ENCODE measurements around the gene ATG4C. TPM values are rescaled to one million over a fixed set of nuclear protein-coding genes. Genes with fewer than 3 reads are reported as not detected.

ATG4C gene
- total RNA-seq, 4 donors from 2014 or later = 0.95 to 7.5 (median 5.7) TPM

- TF ChIP-seq CTCF (IDR thresholded peaks at IDR 0.05) (no peak), POLR2A (IDR thresholded peaks at IDR 0.05) (no peak)
- Histone ChIP-seq H3K4me1 (peaks cover 0 to 4% (median 0%) of the 10 kb centered on the region in 3 donors), H3K27me3 (peaks cover 0 to 9% (median 0%) of the 10 kb centered on the region in 4 donors), H3K9me3 (no peaks in the 10 kb centered on the region), H3K36me3 (no peaks in the 10 kb centered on the region), H3K4me3 (no peak overlapping the region), H3K27ac (no peak overlapping the region)
- intact Hi-C loops (cut with DNase I) = no loop called here
- WGBS, 2 donors = 31 to 51% methylated on average over 10 of the region's 10 CpGs
- DNase-seq = no peak
Observed at GRCh38 chr1:62882201-62883104, 98.5 kb downstream of the ATG4C start.

GRCh38 chr1:62884156-62884740 lies 100.3 kb downstream of the ATG4C start:
- H3K4me1 ChIP-seq = peaks cover 0 to 4% (median 0%) of the 10 kb centered on the region in 3 donors
- H3K36me3 ChIP-seq = no peaks in the 10 kb centered on the region
- no peak for DNase-seq
- intact Hi-C loops (cut with DNase I) = no loop called here
- TF ChIP-seq POLR2A (IDR thresholded peaks at IDR 0.05) = no peak
- TF ChIP-seq CTCF (IDR thresholded peaks at IDR 0.05) = no peak
- no peak overlapping the region for H3K27ac ChIP-seq
- no peaks in the 10 kb centered on the region for H3K9me3 ChIP-seq
- no peak overlapping the region for H3K4me3 ChIP-seq
- peaks cover 0 to 12% (median 0%) of the 10 kb centered on the region in 4 donors for H3K27me3 ChIP-seq

GRCh38 chr1:62887799-62888507 lies 104.0 kb downstream of the ATG4C start:
- H3K27ac ChIP-seq = no peak overlapping the region
- no peaks in the 10 kb centered on the region for H3K9me3 ChIP-seq
- intact Hi-C loops (cut with DNase I) = no loop called here
- TF ChIP-seq CTCF (IDR thresholded peaks at IDR 0.05) (no peak), POLR2A (IDR thresholded peaks at IDR 0.05) (no peak)
- WGBS, 2 donors = 77 to 89% methylated on average over 6 of the region's 6 CpGs
- H3K27me3 ChIP-seq = peaks cover 0 to 12% (median 0%) of the 10 kb centered on the region in 4 donors
- H3K36me3 ChIP-seq = no peaks in the 10 kb centered on the region
- no peaks in the 10 kb centered on the region for H3K4me1 ChIP-seq
- no peak for DNase-seq
- no peak overlapping the region for H3K4me3 ChIP-seq

GRCh38 chr1:62891956-62892562 lies 108.1 kb downstream of the ATG4C start:
- no peak for TF ChIP-seq POLR2A (IDR thresholded peaks at IDR 0.05)
- no peak for TF ChIP-seq CTCF (IDR thresholded peaks at IDR 0.05)
- H3K27ac ChIP-seq = no peak overlapping the region
- 40 to 46% methylated on average over 6 of the region's 6 CpGs for WGBS, 2 donors
- H3K9me3 ChIP-seq = no peaks in the 10 kb centered on the region
- DNase-seq = no peak
- no peaks in the 10 kb centered on the region for H3K36me3 ChIP-seq
- peaks cover 0 to 6% (median 0%) of the 10 kb centered on the region in 4 donors for H3K27me3 ChIP-seq
- H3K4me1 ChIP-seq = no peaks in the 10 kb centered on the region
- no peak overlapping the region for H3K4me3 ChIP-seq
- intact Hi-C loops (cut with DNase I) = no loop called here

Measured in esophagus squamous epithelium (tissue), 5 donors.